IPS DF 6.9 (cell line): ENCODE data around the gene DOCK9.
"Not testable (repeated sequence)": the region's sequence is repeated elsewhere in the genome, so short reads cannot be mapped to it uniquely, and the experiment has no call there.

Experiments
- DNase-seq: peaks from one replicate; pipeline ENCODE4 v3.0.0-alpha.2; 2013; ENCODE audit warnings: low read depth, low spot score
- H3K27ac ChIP-seq: one replicate; pipeline ENCODE4 v1.5.1; 2013; ENCODE audit warnings: low read length, control low read depth
- H3K27me3 ChIP-seq: 2 replicates; pipeline ENCODE4 v1.6.1; 2013; ENCODE audit warnings: mild to moderate bottlenecking, low read length; ENCODE audit not compliant: control insufficient read depth, insufficient read depth
- H3K36me3 ChIP-seq: 2 replicates; pipeline ENCODE4 v1.6.1; 2013; ENCODE audit warnings: low read length; ENCODE audit not compliant: control insufficient read depth, insufficient read depth
- H3K4me1 ChIP-seq: 2 replicates; pipeline ENCODE4 v1.6.1; 2013; ENCODE audit warnings: low read length; ENCODE audit not compliant: control insufficient read depth, insufficient read depth
- H3K4me3 ChIP-seq: 2 replicates; pipeline ENCODE4 v1.5.1; 2013; ENCODE audit warnings: mild to moderate bottlenecking, low read length
- H3K9me3 ChIP-seq: 2 replicates; pipeline ENCODE4 v1.6.1; 2013; ENCODE audit warnings: low read length, inconsistent platforms; ENCODE audit not compliant: control insufficient read depth, insufficient read depth
- WGBS: extraction: QIAGEN DNeasy Blood & Tissue Kit; methylation state at CpG from one replicate; pipeline ENCODE4 v1.1.7; 2013; ENCODE audit warnings: mixed read lengths, missing lambda C conversion rate; ENCODE audit not compliant: insufficient read length, insufficient coverage; 5-methylcytosine and 5-hydroxymethylcytosine counted together

DOCK9 gene

DNA sequence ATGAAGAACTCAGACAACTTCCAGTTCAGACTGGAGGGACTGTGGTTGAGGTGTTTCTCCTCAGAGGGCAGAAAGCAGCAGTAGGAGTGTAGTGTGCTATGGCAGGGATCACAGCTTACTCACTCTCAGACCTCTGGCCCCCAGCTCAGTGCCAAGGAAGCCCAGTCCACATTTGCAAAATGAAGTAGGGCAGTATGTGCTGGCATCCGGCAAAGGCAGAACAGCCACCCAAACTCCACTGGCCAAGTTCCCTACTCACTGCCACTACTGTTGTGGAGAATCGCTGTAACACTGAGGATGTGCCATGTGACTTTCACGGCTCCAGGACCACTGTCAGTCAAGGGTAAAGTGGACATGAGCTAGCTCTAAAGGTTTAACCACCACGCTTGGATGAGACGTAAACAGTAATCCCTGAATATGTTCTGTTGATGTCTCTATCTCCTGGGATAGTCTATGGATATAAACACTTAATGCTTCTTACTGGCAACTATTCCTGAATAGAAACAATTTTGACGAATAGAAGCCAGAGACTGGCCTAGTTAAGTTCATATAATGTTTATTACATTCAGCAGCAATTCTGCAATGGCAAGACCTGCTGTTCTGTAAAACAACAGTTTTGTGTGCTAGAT lies 158.4 kb downstream of the DOCK9 start:
- H3K27me3 ChIP-seq, result no peaks in the 10 kb centered on the region
- no peak for DNase-seq
- H3K36me3 ChIP-seq, result no peaks in the 10 kb centered on the region
- no peak overlapping the region for H3K4me3 ChIP-seq
- peaks cover 3% of the 10 kb centered on the region for H3K4me1 ChIP-seq
- no CpG with 5 or more reads among the region's 6 CpGs for WGBS
- no peak overlapping the region for H3K27ac ChIP-seq
- no peaks in the 10 kb centered on the region for H3K9me3 ChIP-seq

DNA sequence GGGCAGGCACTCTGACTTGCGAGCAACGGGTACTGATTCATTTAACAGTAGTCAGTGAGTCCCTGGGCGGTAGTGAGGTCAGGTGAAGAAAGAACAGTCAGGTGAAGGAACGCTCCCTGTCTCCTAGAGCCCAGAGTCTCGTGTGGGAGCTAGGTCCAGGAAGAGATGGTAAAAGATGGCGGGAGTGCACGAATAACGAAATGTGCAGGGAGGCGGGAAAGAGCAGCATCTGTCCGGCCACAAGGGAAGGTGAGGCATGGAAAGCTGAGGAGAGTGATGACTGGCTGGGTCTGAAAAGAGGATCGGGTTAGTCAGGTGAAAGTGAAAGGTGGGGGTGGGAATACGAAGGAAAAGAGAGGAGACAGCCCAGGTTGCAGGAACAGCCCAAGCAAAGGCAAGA lies 161.5 kb downstream of the DOCK9 start:
- Histone ChIP-seq H3K9me3 (no peaks in the 10 kb centered on the region), H3K36me3 (no peaks in the 10 kb centered on the region), H3K27me3 (no peaks in the 10 kb centered on the region), H3K4me1 (peaks cover 3% of the 10 kb centered on the region), H3K27ac (no peak overlapping the region), H3K4me3 (no peak overlapping the region)
- WGBS, result no CpG with 5 or more reads among the region's 12 CpGs
- DNase-seq, result no peak

DNA sequence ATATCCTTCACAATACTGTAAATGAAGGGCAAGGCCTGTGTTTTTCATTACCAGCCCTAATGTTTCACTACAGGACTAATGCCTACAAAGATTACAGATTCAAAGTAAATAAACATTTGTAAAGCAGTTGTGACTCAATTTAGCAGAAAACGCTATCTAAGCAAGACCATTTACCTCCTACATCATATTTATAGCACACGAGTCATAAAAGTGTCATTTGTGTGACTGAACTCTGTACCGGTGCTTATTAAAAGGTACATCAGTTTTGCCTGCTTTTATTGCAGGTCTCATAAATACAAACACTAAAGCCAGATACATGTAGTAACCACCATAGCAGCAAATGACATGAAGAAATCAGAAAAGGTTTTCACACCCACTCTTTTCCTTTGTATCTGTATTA lies 163.9 kb downstream of the DOCK9 start:
- Histone ChIP-seq H3K27ac (no peak overlapping the region), H3K36me3 (no peaks in the 10 kb centered on the region), H3K4me3 (no peak overlapping the region), H3K27me3 (no peaks in the 10 kb centered on the region), H3K9me3 (no peaks in the 10 kb centered on the region), H3K4me1 (no peaks in the 10 kb centered on the region)
- WGBS, result no CpG with 5 or more reads among the region's 3 CpGs
- DNase-seq, result no peak

DNA sequence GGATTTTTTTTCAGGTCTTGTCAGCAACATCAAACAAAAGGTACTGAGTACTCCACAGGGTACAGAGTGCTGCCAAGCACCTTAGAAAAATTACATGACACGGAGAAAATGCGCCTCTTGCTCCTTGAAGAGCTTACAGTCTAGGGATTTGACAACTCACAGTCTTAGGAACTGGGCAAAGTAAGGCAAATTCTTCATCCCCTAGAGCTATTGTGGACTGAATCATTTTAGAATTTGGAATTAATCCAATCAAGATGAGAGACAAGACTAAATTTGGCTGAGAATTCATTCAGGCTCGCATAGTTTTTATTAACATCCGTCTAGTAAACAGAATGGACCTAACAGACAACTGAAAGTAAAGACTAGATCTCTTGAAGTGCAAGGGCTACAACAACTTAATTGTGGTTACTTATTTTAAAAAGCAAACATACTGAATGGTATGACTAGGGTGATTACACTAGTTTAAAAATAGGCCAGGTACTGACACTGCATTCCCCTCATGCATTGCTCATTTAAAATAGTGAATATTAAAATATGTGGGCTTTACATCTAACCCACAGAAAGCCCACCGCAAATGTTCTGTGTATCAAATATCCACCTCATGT lies 165.6 kb downstream of the DOCK9 start:
- no CpG with 5 or more reads among the region's 5 CpGs for WGBS

DNA sequence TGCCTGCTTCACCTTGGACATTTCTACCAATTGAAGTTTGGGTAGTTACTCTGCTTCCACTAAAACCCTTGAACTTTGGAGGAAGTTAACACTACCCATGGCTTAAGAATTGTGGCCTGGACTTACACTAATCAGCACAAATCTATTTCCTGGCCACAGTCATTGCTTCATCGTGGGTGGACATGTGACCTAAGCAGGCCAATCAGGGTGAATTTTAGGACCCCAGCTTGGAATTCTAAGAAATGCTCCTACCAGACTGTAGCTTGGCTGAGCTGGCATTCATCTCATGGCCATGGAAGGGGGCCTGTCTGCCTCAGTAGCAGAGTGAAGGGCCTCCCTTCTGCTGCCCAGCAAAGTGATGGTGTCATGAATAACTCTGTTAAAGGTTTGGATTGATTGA lies 167.1 kb downstream of the DOCK9 start:
- WGBS, result no CpG with 5 or more reads among the region's 1 CpG
- H3K36me3 ChIP-seq, result no peaks in the 10 kb centered on the region
- peaks cover 5% of the 10 kb centered on the region for H3K4me1 ChIP-seq
- no peak for DNase-seq
- no peaks in the 10 kb centered on the region for H3K27me3 ChIP-seq
- no peak overlapping the region for H3K27ac ChIP-seq
- no peak overlapping the region for H3K4me3 ChIP-seq
- no peaks in the 10 kb centered on the region for H3K9me3 ChIP-seq

More for the DNA sequence above, 165.6 kb downstream of the DOCK9 start:
- DNase-seq, H3K36me3 ChIP-seq, H3K27ac ChIP-seq, H3K9me3 ChIP-seq, H3K4me1 ChIP-seq, H3K4me3 ChIP-seq, H3K27me3 ChIP-seq: not testable (repeated sequence)

DNA sequence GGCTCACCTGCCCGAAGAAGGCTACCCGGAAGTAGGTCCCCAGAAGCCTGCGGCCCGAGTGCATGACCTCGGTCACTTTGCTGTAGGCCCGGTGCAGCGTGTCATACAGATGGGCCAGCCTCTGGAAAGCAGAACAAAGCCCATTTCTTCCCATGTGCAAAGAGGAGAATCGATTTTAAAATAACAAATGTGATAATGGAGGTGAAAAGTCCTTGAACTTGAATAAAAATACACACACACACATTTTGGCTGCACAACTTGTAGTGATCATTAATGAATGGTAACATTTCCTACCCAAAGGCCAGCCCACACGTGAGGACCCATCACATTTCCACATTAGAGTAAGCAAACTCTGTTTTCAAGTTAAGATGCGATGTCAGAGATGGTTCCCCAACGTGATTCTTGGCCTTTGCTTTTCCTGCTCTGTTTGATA lies 168.5 kb downstream of the DOCK9 start:
- H3K9me3 ChIP-seq, result no peaks in the 10 kb centered on the region
- H3K27ac ChIP-seq, result no peak overlapping the region
- H3K36me3 ChIP-seq, result no peaks in the 10 kb centered on the region
- no peak overlapping the region for H3K4me3 ChIP-seq
- no CpG with 5 or more reads among the region's 11 CpGs for WGBS
- no peaks in the 10 kb centered on the region for H3K27me3 ChIP-seq
- no peak for DNase-seq
- H3K4me1 ChIP-seq, result peaks cover 5% of the 10 kb centered on the region

DNA sequence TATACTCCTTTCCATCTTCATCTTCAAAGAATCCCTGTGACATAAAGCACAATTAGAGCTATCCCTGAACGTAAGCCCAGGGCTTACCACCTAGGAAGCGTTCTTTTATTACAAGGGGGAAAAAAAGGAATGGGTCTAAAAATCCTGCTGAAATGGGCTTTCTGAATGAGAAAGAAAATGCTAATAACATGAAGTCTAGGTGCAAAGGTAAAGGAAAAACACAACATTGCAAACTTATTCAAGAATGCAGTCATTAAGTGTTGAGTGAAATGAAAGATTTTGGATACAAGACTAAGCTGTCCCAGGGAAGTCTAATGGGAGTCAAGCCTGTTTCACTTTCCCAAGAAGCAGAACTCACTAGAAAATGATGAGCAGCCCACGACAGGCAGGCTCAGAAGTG lies 170.1 kb downstream of the DOCK9 start:
- DNase-seq, result no peak
- no peaks in the 10 kb centered on the region for H3K27me3 ChIP-seq
- H3K9me3 ChIP-seq, result no peaks in the 10 kb centered on the region
- no peak overlapping the region for H3K27ac ChIP-seq
- H3K36me3 ChIP-seq, result no peaks in the 10 kb centered on the region
- no peak overlapping the region for H3K4me3 ChIP-seq
- peaks cover 5% of the 10 kb centered on the region for H3K4me1 ChIP-seq
- no CpG with 5 or more reads among the region's 3 CpGs for WGBS

DNA sequence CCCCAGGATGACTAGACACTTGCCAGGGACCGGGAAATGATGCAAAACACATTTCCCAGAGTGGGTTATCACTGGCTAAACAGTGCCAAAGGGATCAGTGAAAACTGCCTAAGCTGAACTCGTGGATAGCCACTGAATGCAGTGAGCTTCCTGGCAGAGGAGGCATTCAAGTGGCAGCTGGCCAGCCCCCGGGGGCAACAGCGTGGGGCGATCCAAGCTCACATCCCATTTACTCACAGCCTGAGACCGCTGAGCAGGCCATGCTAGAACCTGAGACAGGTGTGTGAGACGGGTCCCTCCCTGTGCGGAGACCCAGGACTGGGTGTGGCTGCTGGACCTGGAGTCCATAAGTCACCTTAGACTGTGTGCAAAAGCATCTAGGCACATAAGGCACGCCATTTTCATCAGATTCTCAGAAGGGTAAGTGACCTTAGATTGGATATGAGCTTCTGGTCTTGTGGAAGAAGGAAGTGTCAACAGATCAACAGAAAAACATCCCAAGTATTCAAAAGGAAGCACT lies 173.5 kb downstream of the DOCK9 start:
- H3K4me1 ChIP-seq, result peaks cover 5% of the 10 kb centered on the region
- no peak overlapping the region for H3K27ac ChIP-seq
- no CpG with 5 or more reads among the region's 9 CpGs for WGBS
- H3K9me3 ChIP-seq, result no peaks in the 10 kb centered on the region
- no peaks in the 10 kb centered on the region for H3K36me3 ChIP-seq
- H3K27me3 ChIP-seq, result no peaks in the 10 kb centered on the region
- H3K4me3 ChIP-seq, result no peak overlapping the region
- no peak for DNase-seq

DNA sequence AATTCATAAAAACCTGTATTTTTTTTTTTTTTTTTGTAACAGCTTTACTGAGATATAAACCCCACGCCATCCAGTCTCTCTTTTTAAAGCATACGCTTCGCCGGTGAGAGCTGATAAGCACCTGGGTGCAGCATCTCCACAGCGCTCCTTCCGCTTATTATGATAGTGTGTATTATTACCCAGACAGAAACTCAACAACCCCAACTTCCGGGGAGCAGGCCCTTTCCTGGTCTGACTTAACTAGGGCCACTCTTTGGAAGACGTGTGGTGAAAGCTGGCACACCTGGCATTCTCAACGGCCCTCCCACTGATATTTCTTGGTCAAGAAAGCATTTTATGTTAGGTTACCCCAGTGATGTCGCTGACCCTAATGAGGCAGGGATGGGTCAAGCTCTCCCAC lies 173.9 kb downstream of the DOCK9 start:
- no peaks in the 10 kb centered on the region for H3K27me3 ChIP-seq
- no peak overlapping the region for H3K27ac ChIP-seq
- no peak for DNase-seq
- peaks cover 5% of the 10 kb centered on the region for H3K4me1 ChIP-seq
- H3K4me3 ChIP-seq, result no peak overlapping the region
- H3K36me3 ChIP-seq, result no peaks in the 10 kb centered on the region
- H3K9me3 ChIP-seq, result no peaks in the 10 kb centered on the region
- no CpG with 5 or more reads among the region's 10 CpGs for WGBS

DNA sequence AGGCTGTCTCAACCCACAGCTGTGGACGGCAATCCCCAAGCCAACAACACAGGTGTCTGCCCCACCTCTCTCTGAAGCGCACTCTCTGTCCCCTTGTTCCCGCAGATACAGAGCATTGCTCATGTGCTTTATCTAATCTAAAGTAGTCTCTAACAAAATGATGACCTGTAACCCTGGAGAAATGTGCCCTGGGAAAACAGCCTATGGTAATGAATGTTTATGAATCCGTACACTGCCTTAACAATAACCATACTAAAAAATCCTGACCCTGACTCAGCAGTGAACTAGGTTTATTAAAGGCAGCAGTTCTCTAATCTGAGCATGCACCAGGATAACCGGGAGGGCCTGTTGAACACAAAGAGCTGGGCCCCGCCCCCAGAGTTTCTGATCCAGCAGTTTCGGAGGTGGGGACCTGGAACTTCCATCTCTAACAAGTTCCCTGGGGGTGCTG lies 174.7 kb downstream of the DOCK9 start:
- Histone ChIP-seq H3K27ac (no peak overlapping the region), H3K4me1 (peaks cover 5% of the 10 kb centered on the region), H3K9me3 (no peaks in the 10 kb centered on the region), H3K27me3 (no peaks in the 10 kb centered on the region), H3K36me3 (no peaks in the 10 kb centered on the region), H3K4me3 (no peak overlapping the region)
- no peak for DNase-seq
- no CpG with 5 or more reads among the region's 7 CpGs for WGBS

DNA sequence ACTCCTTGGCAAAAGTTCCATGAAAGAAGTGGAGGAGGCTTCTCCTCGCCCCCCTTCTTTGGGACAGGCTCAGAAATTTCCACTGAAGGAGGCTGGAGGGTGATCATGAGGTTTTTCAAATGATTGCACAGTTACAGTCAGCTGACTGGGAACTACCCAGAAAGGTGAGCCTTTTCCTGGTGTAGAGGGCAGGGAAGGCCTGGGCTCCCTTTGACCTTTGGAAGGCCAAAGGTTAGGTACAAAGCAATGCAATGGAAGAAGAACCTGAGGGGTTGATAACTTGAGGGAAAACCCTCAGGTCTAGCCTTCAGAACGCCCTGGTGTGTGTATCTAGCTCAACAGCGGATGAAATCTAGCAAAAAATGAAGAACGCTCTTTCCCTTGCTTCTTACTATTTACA lies 175.3 kb downstream of the DOCK9 start:
- H3K9me3 ChIP-seq, result no peaks in the 10 kb centered on the region
- WGBS, result no CpG with 5 or more reads among the region's 4 CpGs
- DNase-seq, result no peak
- no peaks in the 10 kb centered on the region for H3K27me3 ChIP-seq
- no peak overlapping the region for H3K4me3 ChIP-seq
- peaks cover 3% of the 10 kb centered on the region for H3K4me1 ChIP-seq
- H3K36me3 ChIP-seq, result no peaks in the 10 kb centered on the region
- H3K27ac ChIP-seq, result no peak overlapping the region
